HG02840 (cell line): Measurements from ENCODE around the gene RNF126.
"Not testable (repeated sequence)": the region's sequence is repeated elsewhere in the genome, so short reads cannot be mapped to it uniquely, and the experiment has no call there.

ENCODE experiments used
- ATAC-seq: cut with Tn5 transposase; IDR thresholded peaks from one replicate; pipeline ENCODE4 v1.9.1; 2021; ENCODE audit warnings: mild to moderate bottlenecking, moderate library complexity, moderate number of reproducible peaks; ENCODE audit not compliant: unreplicated experiment, low FRiP score

The RNF126 gene

GRCh38 chr19:686589-687297 is 23.7 kb upstream of the RNF126 start:
- no peak for ATAC-seq

GRCh38 chr19:685454-685931 is 22.5 kb upstream of the RNF126 start:
- ATAC-seq, result no peak

- ATAC-seq, result no peak
Measured at GRCh38 chr19:682678-683320, 19.8 kb upstream of the RNF126 start.

- ATAC-seq, result no peak
Measured at GRCh38 chr19:681029-682019, 18.3 kb upstream of the RNF126 start.

- ATAC-seq, result peak; percentile 59
Measured at GRCh38 chr19:680287-681028, 17.4 kb upstream of the RNF126 start.

GRCh38 chr19:679418-680286 is 16.6 kb upstream of the RNF126 start:
- ATAC-seq, result peak; percentile 14

GRCh38 chr19:678791-679388 is 15.9 kb upstream of the RNF126 start:
- ATAC-seq, result no peak

GRCh38 chr19:677601-678436 is 14.8 kb upstream of the RNF126 start:
- no peak for ATAC-seq

- no peak for ATAC-seq
Measured at GRCh38 chr19:677201-677600, 14.2 kb upstream of the RNF126 start.

- no peak for ATAC-seq
Measured at GRCh38 chr19:676339-677105, 13.5 kb upstream of the RNF126 start, which contains the start of gene FSTL3. Gene FSTL3 (plus strand): TSS chr19:676392. CDS start chr19:676424, 32 bp downstream.

GRCh38 chr19:676007-676338 is 13.0 kb upstream of the RNF126 start:
- no peak for ATAC-seq

GRCh38 chr19:674282-675151 is 11.5 kb upstream of the RNF126 start:
- no peak for ATAC-seq

GRCh38 chr19:670609-671075 is 7.6 kb upstream of the RNF126 start:
- no peak for ATAC-seq

GRCh38 chr19:668675-669434 is 5.8 kb upstream of the RNF126 start:
- not testable (repeated sequence) for ATAC-seq

GRCh38 chr19:666985-667573 is 4.1 kb upstream of the RNF126 start:
- not testable (repeated sequence) for ATAC-seq
